PFSK-1 (cell line): ENCODE results near the gene TM9SF1.

Experiments used
- POLR2AphosphoS5 ChIP-seq: IDR thresholded peaks from 2 replicates; pipeline ENCODE4 v1.6.1; 2012; ENCODE audit warnings: low read depth, mild to moderate bottlenecking, control low read depth, low read length, moderate library complexity
- SIN3A ChIP-seq: IDR thresholded peaks from 2 replicates; pipeline ENCODE4 v1.6.1; 2012; ENCODE audit warnings: mild to moderate bottlenecking, low read length, moderate library complexity, borderline replicate concordance; ENCODE audit not compliant: insufficient read depth
- TF ChIP-seq, protein P1 (sequence below), 2 experiments: IDR thresholded peaks; 2 replicates each; pipeline versions ENCODE4 v1.6.1 to v1.8.0; 2011 to 2012; ENCODE audit warnings: low read depth in 2 of 2, low read length in 2 of 2, control low read depth in 1 of 2, inconsistent platforms in 1 of 2, mild to moderate bottlenecking in 1 of 2, moderate library complexity in 1 of 2; ENCODE audit not compliant: insufficient read depth in 1 of 2

DNA sequence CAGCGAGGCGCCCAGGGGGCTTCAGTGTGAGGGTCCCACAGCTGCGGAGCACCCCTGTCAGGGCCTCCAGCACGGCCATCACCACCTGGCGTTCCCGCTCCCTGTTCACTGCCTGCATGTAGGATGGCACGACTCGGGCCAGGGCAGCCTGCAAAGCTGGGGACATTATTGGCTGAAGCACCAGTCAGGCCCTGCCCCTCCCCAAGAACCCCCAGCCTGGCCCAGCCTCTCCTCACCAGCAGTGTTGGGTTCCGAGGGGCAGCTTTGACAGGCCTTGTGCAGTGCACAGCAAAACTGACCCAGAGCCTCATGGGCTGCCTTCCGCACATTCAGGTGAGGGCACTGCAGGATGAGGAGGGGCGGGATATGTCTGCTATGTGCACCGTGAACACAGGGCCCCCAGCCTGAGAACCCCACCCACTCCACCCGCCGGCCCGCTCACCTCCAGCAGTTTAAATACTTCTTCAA is 12.2 kb downstream of the TM9SF1 start:
- no peak for TF ChIP-seq POLR2AphosphoS5
- TF ChIP-seq, protein P1, sequence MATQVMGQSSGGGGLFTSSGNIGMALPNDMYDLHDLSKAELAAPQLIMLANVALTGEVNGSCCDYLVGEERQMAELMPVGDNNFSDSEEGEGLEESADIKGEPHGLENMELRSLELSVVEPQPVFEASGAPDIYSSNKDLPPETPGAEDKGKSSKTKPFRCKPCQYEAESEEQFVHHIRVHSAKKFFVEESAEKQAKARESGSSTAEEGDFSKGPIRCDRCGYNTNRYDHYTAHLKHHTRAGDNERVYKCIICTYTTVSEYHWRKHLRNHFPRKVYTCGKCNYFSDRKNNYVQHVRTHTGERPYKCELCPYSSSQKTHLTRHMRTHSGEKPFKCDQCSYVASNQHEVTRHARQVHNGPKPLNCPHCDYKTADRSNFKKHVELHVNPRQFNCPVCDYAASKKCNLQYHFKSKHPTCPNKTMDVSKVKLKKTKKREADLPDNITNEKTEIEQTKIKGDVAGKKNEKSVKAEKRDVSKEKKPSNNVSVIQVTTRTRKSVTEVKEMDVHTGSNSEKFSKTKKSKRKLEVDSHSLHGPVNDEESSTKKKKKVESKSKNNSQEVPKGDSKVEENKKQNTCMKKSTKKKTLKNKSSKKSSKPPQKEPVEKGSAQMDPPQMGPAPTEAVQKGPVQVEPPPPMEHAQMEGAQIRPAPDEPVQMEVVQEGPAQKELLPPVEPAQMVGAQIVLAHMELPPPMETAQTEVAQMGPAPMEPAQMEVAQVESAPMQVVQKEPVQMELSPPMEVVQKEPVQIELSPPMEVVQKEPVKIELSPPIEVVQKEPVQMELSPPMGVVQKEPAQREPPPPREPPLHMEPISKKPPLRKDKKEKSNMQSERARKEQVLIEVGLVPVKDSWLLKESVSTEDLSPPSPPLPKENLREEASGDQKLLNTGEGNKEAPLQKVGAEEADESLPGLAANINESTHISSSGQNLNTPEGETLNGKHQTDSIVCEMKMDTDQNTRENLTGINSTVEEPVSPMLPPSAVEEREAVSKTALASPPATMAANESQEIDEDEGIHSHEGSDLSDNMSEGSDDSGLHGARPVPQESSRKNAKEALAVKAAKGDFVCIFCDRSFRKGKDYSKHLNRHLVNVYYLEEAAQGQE (IDR thresholded peaks at IDR 0.05; ENCODE audit: insufficient read depth in 1 of 2, low read depth in 2 of 2, low read length in 2 of 2) = no peak
- TF ChIP-seq SIN3A = no peak
